Left lung (tissue), 10 donors: Measurements from ENCODE around the gene ATAD3A. TPM values are rescaled to one million over a fixed set of nuclear protein-coding genes. Genes with fewer than 3 reads are reported as not detected.

Experiments
- ATAC-seq: fragments of 200-7000 bp; cut with Tn5 transposase; one replicate; pipeline ENCODE4 v1.9.1; 2020; ENCODE audit warnings: moderate library complexity
- DNase-seq, 4 donors: peaks; one replicate each; pipeline ENCODE4 v3.0.0-alpha.2; 2013 to 2020
- H3K27ac ChIP-seq, 2 donors: fragments of 200-600 bp; sonication (generic) in 1 of 2; one replicate each; pipeline versions ENCODE4 v1.5.0 to v1.8.0; 2020 to 2021
- H3K27me3 ChIP-seq, 2 donors: fragments of 200-600 bp; sonication (generic) in 1 of 2; one replicate each; pipeline versions ENCODE4 v1.5.0 to v1.8.0; 2020 to 2021
- H3K36me3 ChIP-seq, 2 donors: fragments of 200-600 bp; sonication (generic) in 1 of 2; one replicate each; pipeline versions ENCODE4 v1.5.0 to v1.8.0; 2020 to 2021
- H3K4me1 ChIP-seq, 2 donors: fragments of 200-600 bp; one replicate each; pipeline ENCODE4 v1.8.0; 2021
- H3K4me3 ChIP-seq, 2 donors: fragments of 200-600 bp; sonication (generic) in 1 of 2; one replicate each; pipeline versions ENCODE4 v1.5.0 to v1.8.0; 2020 to 2021; ENCODE audit warnings: mild to moderate bottlenecking in 1 of 2
- H3K9me3 ChIP-seq, 2 donors: fragments of 200-600 bp; sonication (generic) in 1 of 2; one replicate each; pipeline versions ENCODE4 v1.5.0 to v1.8.0; 2020 to 2021
- intact Hi-C, 2 donors: fragments of 100-400 bp; cut with DNase I; formaldehyde crosslinking; loops; one replicate each; pipeline versions ENCODE4 v1.11.2 to v1.14.2; 2022
- polyA plus RNA-seq, 6 donors: library from polyadenylated mRNA; unstranded; fragments of 120-200 nt; gene quantifications; one replicate each; pipeline ENCODE4 v1.2.1, GENCODE V29; 2013; ENCODE audit not compliant: insufficient read length in 6 of 6
- total RNA-seq, 2 donors: library from RNA; stranded (reverse); fragmentation: NEBNext Ultra II Directional; extraction: Animal tissue kit (Norgen Biotek cat#: 25700); gene quantifications; one replicate each; pipeline ENCODE4 v1.2.1, GENCODE V29; 2021
- TF ChIP-seq, protein P1 (sequence below), 2 donors: fragments of 200-600 bp; sonication (generic) in 1 of 2; IDR thresholded peaks; one replicate each; pipeline versions ENCODE4 v1.5.0 to v1.8.0; 2021; ENCODE audit warnings: antibody characterized with exemption in 2 of 2
- donor health status: DM: no; HTN: yes; CAD: no.
- donor health status: DM: no; HTN: no; CAD: no.

Gene ATAD3A
- total and polyA plus RNA-seq, 8 donors = 12.1 to 37.8 (median 20.1) TPM

DNA sequence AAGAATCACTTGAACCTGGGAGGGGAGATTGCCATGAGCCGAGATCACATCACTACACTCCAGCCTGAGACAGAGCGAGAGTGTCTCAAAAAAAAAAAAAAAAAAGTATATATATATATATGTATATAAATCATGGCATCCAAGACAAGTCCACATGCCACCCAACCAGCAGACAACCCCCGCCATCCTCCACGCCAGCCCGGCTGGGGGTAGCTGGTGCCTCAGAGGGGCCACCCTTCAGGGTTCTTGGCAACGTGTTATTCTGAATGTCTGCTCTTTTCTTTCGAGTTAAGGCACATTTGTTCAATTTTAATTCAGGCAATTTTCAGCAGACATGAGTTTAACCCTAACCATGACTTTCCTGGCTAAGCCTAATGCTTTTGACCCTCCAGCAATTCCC lies 38.1 kb downstream of the ATAD3A start:
- Histone ChIP-seq H3K27ac (no peak overlapping the region), H3K36me3 (peaks cover 0 to 42% of the 10 kb centered on the region in 2 donors), H3K4me3 (no peak overlapping the region), H3K27me3 (no peaks in the 10 kb centered on the region), H3K4me1 (no peaks in the 10 kb centered on the region), H3K9me3 (no peaks in the 10 kb centered on the region)
- no peak for ATAC-seq
- DNase-seq = no peak
- TF ChIP-seq, protein P1, sequence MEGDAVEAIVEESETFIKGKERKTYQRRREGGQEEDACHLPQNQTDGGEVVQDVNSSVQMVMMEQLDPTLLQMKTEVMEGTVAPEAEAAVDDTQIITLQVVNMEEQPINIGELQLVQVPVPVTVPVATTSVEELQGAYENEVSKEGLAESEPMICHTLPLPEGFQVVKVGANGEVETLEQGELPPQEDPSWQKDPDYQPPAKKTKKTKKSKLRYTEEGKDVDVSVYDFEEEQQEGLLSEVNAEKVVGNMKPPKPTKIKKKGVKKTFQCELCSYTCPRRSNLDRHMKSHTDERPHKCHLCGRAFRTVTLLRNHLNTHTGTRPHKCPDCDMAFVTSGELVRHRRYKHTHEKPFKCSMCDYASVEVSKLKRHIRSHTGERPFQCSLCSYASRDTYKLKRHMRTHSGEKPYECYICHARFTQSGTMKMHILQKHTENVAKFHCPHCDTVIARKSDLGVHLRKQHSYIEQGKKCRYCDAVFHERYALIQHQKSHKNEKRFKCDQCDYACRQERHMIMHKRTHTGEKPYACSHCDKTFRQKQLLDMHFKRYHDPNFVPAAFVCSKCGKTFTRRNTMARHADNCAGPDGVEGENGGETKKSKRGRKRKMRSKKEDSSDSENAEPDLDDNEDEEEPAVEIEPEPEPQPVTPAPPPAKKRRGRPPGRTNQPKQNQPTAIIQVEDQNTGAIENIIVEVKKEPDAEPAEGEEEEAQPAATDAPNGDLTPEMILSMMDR (IDR thresholded peaks at IDR 0.05) = no peak
- intact Hi-C loops = no loop called here

DNA sequence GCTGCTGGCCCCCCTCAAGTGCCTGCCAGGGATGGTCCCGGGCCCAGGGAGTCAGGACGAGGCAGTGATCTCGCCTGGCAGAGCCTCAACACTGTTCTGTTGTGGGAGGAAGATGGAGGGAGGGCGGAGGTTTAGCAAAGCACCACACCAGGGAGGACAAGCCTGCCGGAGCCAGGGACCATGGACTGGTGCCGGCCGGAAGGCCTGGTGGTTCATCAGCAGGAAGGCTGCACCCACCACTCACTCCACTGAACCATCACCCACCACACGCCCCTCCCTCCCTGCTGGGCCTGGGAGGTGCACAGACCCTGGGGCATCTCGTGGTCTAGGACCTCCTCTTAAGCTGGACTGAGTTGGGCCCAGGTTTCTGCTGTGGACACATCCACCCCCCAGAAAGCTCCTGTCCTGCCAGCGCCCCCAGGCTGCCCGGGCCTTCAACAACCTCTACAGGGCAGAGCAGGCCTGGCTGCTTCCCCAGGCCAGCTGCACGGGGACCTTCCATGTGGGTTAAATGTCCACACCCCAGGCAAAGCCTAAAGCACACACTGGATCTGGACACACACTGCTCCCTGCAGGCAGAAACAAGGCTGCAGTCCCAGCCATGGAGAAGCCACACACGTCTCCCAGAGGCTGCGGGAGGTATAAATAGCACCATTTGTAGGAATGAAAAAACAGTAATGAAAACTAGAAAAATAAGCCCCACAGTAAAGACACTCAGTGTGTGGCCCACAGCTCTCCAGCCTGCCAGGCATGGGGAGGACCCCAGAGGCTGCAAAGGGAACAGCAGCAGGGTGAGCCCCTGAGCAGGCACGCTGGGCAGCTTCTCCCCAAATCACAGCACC lies 38.9 kb downstream of the ATAD3A start:
- intact Hi-C loops = no loop called here
- ATAC-seq (no peak), DNase-seq (no peak)
- H3K27ac ChIP-seq = no peak overlapping the region
- peaks cover 0 to 38% of the 10 kb centered on the region in 2 donors for H3K36me3 ChIP-seq
- H3K9me3 ChIP-seq = no peaks in the 10 kb centered on the region
- TF ChIP-seq, protein P1 (IDR thresholded peaks at IDR 0.05) = no peak
- no peak overlapping the region for H3K4me3 ChIP-seq
- H3K27me3 ChIP-seq = no peaks in the 10 kb centered on the region
- H3K4me1 ChIP-seq = no peaks in the 10 kb centered on the region

DNA sequence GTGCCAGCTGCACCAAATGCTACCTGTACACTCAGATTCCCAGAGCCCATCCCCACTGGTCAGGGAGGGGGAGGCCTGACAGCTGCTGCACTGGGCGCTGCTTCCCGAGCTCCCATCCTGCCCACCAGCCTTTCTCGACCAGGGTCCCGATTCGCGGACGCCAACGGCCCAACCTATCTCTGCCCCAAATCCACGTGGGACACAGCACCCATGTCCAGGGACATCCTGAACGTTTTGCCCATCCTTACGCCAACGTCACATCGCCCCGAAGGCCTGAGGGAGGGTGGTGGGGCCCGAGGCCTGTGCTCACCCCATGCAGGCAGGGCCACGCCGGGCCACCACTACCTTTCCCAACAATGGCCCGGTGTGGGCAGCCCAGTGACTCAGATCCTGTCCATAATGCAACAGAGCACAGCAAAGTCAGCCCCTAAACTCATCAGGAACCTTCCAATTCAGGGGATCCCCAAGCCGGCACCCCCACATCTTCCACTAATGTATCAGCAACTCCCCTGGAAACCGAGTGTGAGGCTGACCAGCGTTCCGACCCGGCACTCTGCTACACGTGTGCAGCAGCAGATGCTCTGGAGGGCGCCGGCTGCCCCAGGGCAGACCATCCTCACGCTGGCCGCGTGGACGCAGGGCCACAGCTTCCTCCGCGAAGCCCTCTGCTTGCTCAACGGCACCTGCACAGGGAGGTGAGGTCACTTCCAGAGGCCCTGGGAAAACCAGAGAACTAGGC lies 39.7 kb downstream of the ATAD3A start:
- Histone ChIP-seq H3K27me3 (no peaks in the 10 kb centered on the region), H3K4me3 (no peak overlapping the region), H3K36me3 (peaks cover 0 to 33% of the 10 kb centered on the region in 2 donors), H3K27ac (no peak overlapping the region), H3K9me3 (no peaks in the 10 kb centered on the region), H3K4me1 (no peaks in the 10 kb centered on the region)
- TF ChIP-seq, protein P1 (IDR thresholded peaks at IDR 0.05) = no peak
- intact Hi-C loops = no loop called here
- no peak for ATAC-seq
- DNase-seq = no peak

DNA sequence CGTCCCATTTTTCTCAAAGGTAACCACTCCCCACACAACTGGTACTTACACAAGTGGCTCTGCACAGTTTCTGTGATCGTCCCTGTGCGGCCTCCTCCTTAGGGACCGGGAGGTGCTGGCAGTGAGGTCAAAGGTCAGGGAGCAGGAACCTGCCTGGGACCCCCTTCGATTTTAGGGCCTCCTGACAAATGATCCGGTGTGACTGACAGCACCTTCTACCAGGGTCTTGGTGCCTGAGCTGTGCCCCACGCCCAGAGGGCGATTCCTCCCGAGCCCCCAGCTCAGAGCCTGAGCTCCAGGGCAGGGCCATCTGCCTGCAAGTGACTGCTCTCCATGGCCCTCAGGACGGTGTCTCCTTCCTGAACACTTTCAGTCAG lies 40.3 kb downstream of the ATAD3A start:
- Histone ChIP-seq H3K4me3 (no peak overlapping the region), H3K27ac (no peak overlapping the region), H3K27me3 (no peaks in the 10 kb centered on the region), H3K36me3 (peaks cover 0 to 31% of the 10 kb centered on the region in 2 donors), H3K4me1 (no peaks in the 10 kb centered on the region), H3K9me3 (no peaks in the 10 kb centered on the region)
- DNase-seq (no peak), ATAC-seq (no peak)
- intact Hi-C loops = no loop called here
- TF ChIP-seq, protein P1 (IDR thresholded peaks at IDR 0.05) = no peak

DNA sequence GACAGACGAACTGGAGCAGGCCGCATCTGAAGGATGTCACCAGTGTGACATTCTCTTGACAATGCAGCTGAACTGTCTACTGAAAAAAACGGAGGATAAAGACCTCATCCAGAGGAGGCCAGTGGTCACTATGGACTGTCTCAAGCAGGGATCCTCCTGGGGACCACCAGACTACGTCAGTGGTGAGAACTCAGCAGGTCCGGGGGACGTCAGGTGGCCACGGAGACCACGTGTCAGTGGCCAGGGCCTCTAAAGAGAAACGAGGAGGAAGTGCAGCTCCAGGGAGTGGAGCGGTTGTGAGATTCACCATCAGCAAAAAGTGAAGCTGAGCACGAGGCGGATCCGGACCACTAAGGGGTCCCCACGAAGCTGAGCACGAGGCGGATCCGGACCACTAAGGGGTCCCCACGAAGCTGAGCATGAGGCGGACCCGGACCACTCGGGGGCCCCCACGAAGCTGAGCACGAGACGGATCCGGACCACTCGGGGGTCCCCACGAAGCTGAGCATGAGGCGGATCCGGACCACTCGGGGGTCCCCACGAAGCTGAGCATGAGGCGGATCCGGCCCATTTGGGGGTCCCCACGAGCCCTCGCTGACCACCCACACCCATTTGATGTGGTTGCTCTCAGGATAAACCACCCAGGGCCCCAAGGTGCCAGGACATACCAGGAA lies 42.0 kb downstream of the ATAD3A start:
- intact Hi-C loops = no loop called here
- Histone ChIP-seq H3K27ac (no peak overlapping the region), H3K4me1 (no peaks in the 10 kb centered on the region), H3K4me3 (no peak overlapping the region), H3K27me3 (no peaks in the 10 kb centered on the region), H3K36me3 (peaks cover 0 to 16% of the 10 kb centered on the region in 2 donors), H3K9me3 (no peaks in the 10 kb centered on the region)
- DNase-seq = no peak
- TF ChIP-seq, protein P1 (IDR thresholded peaks at IDR 0.05) = no peak
- no peak for ATAC-seq
